Measurements from ENCODE around the gene TGM5. TPM values are rescaled to one million over a fixed set of nuclear protein-coding genes. Genes with fewer than 3 reads are reported as not detected.

Gene TGM5
- total RNA-seq, 1 experiment from 2014 or later: not detected

DNA sequence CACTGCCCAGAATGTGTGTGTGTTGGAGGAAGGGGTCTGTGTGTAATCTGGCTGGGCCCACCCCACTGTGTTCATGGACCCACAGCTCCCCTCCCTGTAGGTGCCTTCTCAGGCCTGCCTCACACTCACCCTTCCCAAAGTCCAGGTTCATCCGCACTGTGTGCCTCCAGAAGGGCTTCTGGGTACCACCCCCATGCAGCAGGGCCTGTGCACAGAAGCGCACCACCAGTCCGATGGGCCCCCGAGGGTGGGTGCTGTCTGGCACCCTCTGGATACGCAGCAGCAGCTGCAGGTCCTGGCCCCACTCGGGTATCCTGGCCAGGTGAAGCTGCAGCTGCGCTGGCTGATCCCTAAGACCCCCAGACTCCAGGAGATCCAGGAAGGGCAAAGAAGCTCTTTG lies 12.8 kb upstream of the TGM5 start:
- CTCF ChIA-PET: no interaction called here
- ATAC-seq: no peak

More for the DNA sequence above, 12.8 kb upstream of the TGM5 start:
- intact Hi-C loops (cut with micrococcal nuclease): no loop called here
- Histone ChIP-seq H3K4me1 (ENCODE audit: control insufficient read depth in 1 of 2, insufficient read depth in 2 of 2, low read length in 2 of 2) (no peaks in the 10 kb centered on the region), H3K9me3 (ENCODE audit: control insufficient read depth in 1 of 2, insufficient read depth in 1 of 2, low read depth in 1 of 2, low read length in 2 of 2) (no peaks in the 10 kb centered on the region), H3K9me2 (ENCODE audit: insufficient read depth) (no peaks in the 10 kb centered on the region), H3K27ac (ENCODE audit: low read depth, low read length) (no peak overlapping the region), H2AFZ (ENCODE audit: low read depth, low read length, poor library complexity, severe bottlenecking) (no peak overlapping the region), H3K9ac (ENCODE audit: low read length) (no peak overlapping the region), H3K4me2 (ENCODE audit: low read length) (no peak overlapping the region), H4K20me1 (ENCODE audit: insufficient read depth) (no peaks in the 10 kb centered on the region), H3K79me2 (ENCODE audit: insufficient read depth, low read length) (no peaks in the 10 kb centered on the region), H3K36me3 (ENCODE audit: control insufficient read depth in 1 of 2, insufficient read depth in 2 of 2, low read length in 2 of 2) (no peaks in the 10 kb centered on the region), H3K27me3 (ENCODE audit: insufficient read depth, low read length) (no peaks in the 10 kb centered on the region), H3K4me3 (replicated peaks in 1 of 2; ENCODE audit: low read depth in 1 of 2, low read length in 2 of 2) (no peak overlapping the region)
- TF ChIP-seq RAD21 (IDR thresholded peaks at IDR 0.05; ENCODE audit: low read depth) (no peak), SRF (IDR thresholded peaks at IDR 0.05; ENCODE audit: low read depth) (no peak), SP1 (IDR thresholded peaks at IDR 0.05; ENCODE audit: low read depth) (no peak), YY1 (IDR thresholded peaks at IDR 0.05; ENCODE audit: extremely low read depth, insufficient replicate concordance, low read depth, low read length) (no peak), TCF7L2 (IDR thresholded peaks at IDR 0.05; ENCODE audit: borderline replicate concordance, extremely low read depth, insufficient read depth, insufficient read length) (no peak), POLR2A (IDR thresholded peaks at IDR 0.05; ENCODE audit: borderline replicate concordance, extremely low read depth, insufficient read depth, insufficient read length) (no peak), CBX3 (IDR thresholded peaks at IDR 0.05; ENCODE audit: low read depth) (no peak), JUND (IDR thresholded peaks at IDR 0.05) (no peak), FOSL1 (IDR thresholded peaks at IDR 0.05; ENCODE audit: low read depth) (no peak), EZH2 (IDR thresholded peaks at IDR 0.05) (no peak), EZH2phosphoT487 (IDR thresholded peaks at IDR 0.05; ENCODE audit: borderline replicate concordance) (no peak)
- TF ChIP-seq, protein P1, sequence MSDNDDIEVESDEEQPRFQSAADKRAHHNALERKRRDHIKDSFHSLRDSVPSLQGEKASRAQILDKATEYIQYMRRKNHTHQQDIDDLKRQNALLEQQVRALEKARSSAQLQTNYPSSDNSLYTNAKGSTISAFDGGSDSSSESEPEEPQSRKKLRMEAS (IDR thresholded peaks at IDR 0.05): no peak
- TF ChIP-seq, protein P2, sequence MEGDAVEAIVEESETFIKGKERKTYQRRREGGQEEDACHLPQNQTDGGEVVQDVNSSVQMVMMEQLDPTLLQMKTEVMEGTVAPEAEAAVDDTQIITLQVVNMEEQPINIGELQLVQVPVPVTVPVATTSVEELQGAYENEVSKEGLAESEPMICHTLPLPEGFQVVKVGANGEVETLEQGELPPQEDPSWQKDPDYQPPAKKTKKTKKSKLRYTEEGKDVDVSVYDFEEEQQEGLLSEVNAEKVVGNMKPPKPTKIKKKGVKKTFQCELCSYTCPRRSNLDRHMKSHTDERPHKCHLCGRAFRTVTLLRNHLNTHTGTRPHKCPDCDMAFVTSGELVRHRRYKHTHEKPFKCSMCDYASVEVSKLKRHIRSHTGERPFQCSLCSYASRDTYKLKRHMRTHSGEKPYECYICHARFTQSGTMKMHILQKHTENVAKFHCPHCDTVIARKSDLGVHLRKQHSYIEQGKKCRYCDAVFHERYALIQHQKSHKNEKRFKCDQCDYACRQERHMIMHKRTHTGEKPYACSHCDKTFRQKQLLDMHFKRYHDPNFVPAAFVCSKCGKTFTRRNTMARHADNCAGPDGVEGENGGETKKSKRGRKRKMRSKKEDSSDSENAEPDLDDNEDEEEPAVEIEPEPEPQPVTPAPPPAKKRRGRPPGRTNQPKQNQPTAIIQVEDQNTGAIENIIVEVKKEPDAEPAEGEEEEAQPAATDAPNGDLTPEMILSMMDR (IDR thresholded peaks at IDR 0.05 in 2 of 3, conservative IDR thresholded peaks at IDR 0.05 in 1 of 3; ENCODE audit: borderline replicate concordance in 1 of 3, insufficient read depth in 1 of 3, low read depth in 2 of 3, low read length in 2 of 3): no peak
- ChIA-PET POLR2A (no interaction called here), RAD21 (ENCODE audit: low non-redundant PET in 1 of 2, low total read pairs in 2 of 2, uncharacterized antibody in 2 of 2, unreplicated experiment in 2 of 2) (no interaction called here)
- no peak for DNase-seq (ENCODE audit: low read depth, low spot score)
- no TSS peak for BruUV-seq (replicated peaks)
